ENCODE measurements around the gene CTRB1.
A peak's percentile ranks its signal among the peaks of the same experiment; 100 is the strongest.
"Not testable (repeated sequence)": the region's sequence is repeated elsewhere in the genome, so short reads cannot be mapped to it uniquely, and the experiment has no call there.

Gene CTRB1

DNA sequence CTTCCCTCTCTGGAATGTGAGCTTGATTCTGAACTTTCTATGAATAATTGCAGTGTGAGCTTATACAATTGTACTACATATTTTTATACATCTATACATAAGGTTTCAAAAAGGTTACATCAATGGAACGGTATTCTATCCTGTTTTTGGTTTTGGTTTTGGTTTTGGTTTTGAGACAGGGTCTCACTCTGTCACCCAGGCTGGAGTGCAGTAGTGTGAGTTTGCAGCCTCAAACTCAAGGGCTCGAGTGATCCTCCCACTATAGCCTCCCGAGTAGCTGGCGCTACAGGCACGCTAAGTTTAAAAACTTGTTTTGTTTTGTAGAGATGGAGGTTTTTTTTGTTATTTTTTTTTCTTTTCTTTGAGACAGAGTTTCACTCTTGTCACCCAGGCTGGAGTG lies 1.1 kb downstream of the CTRB1 start:
- intact Hi-C loops (cut with DNase I) = no loop called here
- no peak for DNase-seq

DNA sequence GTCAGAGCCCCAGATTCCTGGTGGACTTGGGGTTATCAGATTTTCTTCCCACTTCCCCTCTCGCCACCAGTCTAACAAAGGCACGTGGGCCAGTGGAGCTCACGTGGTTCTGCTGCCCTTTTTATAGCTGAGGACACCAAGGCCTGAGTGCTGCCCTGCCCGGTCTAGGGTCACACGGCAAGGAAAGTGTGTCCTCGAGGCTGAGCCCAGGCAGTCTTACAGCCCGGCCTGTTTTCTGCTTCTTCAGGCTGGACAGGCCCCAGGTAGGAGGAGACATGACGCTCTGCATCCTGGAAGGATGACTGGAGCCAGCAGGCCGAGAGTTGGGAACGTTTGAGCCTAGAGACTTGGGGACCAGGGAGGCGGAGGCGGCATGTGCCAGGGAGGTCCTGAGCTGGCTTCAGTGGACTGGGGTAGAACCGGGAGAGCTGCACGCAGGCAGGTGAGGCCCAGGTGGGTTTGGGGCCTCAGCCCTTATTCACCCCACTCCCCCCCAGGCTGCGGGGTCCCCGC lies 3.5 kb downstream of the CTRB1 start:
- intact Hi-C loops (cut with DNase I) = no loop called here
- DNase-seq = peak in 1 of 42 donors; percentile 19

DNA sequence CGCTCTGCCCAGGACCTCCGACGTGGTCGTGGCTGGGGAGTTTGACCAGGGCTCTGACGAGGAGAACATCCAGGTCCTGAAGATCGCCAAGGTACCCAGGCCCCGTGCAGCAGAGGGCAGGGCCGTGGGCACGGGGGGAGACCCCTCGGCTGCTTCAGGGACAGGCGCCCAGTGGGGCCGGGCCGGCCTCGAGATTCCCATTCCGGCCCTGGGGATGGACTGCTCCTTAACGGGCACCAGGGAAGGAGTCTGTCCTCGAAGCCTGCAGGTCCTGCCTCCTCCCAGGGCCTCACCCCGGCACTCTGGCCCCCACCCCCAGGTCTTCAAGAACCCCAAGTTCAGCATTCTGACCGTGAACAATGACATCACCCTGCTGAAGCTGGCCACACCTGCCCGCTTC lies 4.3 kb downstream of the CTRB1 start:
- intact Hi-C loops (cut with DNase I); DNase-seq: not testable (repeated sequence)

DNA sequence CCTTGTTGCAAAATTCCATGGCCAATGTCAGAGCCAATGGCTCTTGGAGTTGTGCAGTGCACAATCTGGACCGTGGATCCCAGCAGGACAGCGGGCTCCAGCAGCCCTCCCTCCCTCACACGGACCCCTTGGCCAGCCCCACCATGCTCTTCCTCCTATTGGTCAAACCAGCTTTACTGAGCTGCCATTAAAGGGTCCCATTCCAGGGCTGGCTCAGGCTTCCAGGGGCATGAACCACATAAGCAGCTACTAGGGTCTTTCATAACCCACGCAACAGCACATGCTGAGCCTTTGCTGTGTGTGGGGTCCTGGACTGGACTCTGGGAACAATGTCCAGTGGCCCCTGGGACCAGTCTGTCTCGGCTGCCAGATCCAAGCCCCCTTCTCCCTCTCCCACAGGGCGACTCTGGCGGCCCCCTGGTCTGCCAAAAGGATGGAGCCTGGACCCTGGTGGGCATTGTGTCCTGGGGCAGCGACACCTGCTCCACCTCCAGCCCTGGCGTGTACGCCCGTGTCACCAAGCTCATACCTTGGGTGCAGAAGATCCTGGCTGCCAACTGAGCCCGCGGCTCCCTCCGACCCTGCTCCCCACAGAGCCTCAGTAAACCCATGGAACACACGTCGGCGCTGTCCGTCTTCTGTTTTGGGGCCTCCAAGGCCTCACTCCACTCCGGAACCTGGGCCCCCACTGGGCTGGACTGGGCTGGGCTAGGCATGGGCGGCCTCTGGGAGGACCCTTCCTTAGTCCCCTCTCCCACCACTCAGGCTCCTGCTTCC lies 5.7 kb downstream of the CTRB1 start:
- intact Hi-C loops (cut with DNase I) = loop anchor here (2.0 kb wide), 1 partner anchor 16 kb away; no protein-coding TSS in a partner anchor
- no peak for DNase-seq

DNA sequence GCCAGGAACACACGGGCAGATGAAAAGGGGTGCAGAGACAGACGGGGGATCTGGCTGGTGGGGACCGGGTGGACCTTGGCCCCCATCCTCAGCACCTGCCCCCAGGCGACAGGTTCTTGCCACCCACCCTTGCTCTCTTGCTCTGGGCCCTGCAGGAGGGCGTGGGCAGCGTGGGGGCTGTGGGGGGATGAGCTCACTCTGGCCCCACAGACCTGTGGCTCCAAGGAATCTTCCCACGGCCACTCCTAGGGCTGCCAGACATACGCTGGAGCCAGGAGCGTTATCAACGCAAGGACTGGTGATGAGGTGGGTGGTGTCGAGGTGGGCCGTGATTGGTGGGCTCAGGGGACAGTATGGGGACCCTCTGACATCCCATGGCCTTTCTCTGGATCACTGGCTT lies 6.3 kb downstream of the CTRB1 start:
- DNase-seq = no peak
- intact Hi-C loops (cut with DNase I) = loop anchor here (2.0 kb wide), 1 partner anchor 16 kb away; no protein-coding TSS in a partner anchor

DNA sequence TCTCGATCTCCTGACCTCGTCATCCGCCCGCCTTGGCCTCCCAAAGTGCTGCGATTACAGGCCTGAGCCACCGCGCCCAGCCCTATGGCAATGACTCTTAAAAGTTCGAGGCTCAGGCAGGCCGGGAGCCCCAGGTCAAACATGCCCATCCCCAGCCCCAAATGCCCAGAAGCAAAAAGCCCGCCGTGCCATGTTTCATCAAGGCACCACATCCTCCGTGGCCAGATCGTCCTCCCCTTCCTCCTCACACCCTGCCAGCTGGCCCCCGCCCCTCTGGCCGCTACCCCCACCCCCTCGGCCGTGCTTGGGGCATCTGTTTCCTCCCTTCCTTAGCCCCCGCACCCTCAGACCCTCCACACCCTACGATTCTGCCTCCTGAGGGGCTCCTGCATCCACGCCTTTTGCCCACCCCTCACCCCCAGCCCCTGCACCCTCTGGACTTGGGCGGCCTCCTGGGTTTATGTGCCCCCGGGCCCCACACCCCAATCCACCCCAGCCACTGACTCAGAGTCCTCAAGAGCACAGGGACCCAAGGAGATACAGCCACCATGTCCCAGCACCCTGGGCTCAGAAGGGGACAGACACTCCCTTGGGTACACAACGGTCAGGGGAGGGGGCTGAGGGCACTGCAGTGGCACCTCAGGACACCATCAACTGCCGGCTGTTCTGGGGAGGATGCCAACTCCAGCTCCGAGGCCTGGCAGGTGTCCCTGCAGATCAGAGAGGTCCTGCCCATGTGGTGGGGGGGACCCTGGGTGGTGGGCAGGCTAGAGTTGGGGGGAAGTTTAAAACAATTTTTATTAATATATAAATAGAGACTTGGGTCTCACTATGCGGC lies 7.1 kb downstream of the CTRB1 start:
- no peak for DNase-seq
- intact Hi-C loops (cut with DNase I) = loop anchor here (2.0 kb wide), 1 partner anchor 17 kb away; no protein-coding TSS in a partner anchor

DNA sequence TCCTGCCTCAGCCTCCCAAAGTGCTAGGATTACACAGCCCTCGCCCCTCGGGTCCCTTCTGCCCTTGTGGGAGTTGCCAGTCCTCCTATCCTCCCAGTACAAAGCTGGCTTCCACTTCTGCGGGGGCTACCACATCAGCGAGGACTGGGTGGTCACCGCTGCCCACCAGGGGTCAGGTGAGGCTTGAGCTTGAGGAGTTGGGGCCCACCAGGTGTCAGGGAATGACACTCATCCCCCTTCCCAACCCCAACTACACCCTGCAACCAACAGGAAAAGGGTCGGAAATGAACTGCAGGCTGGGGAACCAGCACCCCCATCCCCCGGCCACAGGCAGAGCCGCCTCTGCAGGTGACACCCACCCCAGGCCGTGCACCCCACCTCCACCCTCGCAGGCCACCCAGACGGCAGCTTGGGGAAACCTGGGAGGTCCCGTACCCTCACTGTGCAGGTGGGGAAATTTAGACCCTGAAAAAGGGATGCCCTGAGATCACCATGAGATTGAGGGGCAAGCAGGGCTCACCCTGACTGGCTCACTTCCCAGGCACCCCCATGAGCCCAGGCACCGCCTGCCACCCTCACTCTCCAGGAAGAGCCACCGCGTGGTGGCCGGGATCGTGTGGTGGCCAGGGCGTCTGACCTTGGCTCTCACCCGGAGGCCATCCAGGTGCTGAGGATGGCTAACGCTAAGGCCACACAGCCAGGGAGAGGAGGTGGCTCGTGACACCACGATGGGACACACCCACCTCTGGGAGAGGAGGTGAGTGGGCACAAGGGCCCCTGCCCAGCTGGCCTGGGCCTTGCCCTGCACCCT lies 8.0 kb downstream of the CTRB1 start:
- no peak for DNase-seq
- intact Hi-C loops (cut with DNase I) = no loop called here

DNA sequence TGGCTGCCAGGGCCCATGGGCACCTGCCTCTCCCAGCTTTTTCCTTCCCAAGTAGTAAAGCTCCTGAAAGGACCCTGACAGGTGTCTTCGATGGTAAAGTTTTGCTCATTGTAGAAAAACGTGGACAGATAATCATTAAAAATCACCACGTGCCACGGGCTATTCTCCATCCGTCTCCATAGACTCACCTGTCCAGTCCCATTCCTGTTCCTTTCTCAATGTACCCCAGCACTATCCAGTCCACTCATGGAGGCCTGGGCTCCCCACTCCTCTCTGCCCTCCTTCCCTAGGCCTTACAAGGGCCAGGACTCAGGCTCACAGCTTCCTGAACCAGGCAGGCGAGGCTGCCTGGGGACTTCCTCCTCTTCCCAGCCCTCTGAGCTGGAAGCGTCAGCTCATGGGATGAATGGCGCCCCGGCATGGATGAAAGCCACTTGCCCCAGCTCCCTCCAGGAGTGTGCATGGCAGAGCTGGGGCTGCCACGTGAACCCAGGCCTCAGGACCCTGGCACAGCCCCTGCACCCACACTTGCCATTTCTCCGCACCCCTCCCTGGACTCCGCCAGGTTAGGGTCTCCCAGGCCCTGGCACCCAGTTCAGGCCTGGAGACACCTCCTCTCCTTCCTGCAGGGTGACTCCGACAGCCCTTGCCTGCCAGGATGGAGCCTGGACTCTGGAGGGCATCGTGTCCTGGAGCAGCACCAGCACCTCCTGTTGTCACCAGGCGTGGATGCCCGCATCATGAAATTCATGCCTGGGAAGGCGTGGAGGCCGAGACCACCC lies 8.8 kb downstream of the CTRB1 start:
- no peak for DNase-seq
- intact Hi-C loops (cut with DNase I) = no loop called here

DNA sequence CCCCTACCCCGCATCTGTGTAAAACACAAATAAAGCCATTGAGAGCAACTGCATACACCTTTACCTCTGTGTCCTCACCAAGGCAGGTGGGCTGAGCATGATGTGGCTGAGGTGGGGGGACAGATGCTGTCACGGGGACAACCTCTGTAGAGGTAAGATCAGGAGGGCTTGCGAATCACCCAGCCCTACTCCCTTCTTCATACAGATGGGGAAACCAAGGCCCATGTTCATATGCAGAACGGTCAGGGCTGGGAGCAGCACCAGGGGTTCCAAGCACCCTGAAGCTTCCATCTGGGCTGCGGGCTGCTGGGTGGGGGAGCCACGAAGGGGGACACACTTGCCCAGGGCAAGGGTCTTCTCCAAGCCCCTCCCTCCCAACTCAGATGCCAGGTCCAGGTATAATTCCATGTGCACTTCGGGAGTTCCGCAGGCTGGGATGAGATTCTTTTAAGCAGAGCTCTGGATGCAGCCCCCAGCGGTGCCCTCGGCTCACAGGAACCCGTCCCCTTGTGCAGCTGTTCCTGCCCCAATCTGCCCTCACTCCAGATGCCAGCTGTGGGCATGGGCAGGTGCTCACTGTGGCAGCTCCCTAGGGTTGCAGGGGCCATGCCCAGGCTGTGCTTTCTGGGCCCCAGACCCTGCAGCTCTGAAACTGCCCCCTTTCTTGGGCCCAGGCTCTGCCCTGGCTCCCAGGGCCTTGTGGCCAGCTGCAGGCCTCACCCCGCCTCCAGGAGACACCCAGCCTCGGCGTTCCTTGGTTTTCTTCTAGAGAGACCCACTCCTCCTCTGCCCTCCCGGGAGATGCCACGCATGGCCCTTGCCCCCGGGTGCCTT lies 9.6 kb downstream of the CTRB1 start:
- intact Hi-C loops (cut with DNase I) = no loop called here
- DNase-seq = no peak

DNA sequence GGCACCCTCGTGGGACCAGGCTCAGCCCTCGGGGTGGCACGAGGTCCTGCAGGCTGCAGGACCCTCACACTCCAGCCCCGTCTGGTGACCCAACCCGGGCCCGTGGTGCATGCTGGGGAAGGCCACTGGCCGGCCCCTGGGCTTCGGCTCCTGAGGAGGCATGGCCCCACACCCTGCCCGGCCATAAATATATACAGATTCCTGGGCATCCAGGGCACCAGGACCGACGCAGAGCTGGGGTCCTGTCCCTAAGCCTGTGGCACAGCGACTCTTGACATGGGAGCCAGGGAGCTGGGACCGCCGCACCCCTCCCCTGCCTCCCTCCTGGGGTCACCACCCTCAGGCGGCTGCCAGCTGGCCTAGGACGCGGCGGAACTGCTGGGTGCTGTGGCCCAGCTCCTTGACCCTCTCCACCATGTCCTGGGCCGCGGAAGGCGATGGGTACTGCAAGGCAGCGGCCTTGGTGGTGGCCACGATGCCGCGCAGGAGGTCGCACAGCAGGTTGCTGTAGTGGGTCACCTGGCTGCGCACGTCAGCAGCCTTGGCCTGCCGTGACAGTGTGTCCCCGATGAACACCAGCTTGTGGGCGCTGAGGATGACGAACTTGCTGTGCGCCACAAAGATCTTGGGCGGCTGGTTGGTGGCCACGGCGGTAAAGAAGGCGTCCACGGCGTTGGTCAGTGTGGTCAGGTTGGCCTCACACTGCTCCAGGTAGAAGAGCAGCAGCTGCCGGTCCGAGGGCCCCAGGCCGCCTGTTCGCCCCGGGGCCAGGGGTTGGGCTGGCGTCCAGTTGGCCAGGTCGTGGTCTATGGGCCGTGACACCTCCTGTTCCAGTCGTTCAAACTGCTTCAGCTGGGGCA lies 10.6 kb downstream of the CTRB1 start:
- intact Hi-C loops (cut with DNase I) = loop anchor here (5.0 kb wide), 1 partner anchor 158 kb away; no protein-coding TSS in a partner anchor
- peak in 1 of 42 donors; percentile 6 for DNase-seq

DNA sequence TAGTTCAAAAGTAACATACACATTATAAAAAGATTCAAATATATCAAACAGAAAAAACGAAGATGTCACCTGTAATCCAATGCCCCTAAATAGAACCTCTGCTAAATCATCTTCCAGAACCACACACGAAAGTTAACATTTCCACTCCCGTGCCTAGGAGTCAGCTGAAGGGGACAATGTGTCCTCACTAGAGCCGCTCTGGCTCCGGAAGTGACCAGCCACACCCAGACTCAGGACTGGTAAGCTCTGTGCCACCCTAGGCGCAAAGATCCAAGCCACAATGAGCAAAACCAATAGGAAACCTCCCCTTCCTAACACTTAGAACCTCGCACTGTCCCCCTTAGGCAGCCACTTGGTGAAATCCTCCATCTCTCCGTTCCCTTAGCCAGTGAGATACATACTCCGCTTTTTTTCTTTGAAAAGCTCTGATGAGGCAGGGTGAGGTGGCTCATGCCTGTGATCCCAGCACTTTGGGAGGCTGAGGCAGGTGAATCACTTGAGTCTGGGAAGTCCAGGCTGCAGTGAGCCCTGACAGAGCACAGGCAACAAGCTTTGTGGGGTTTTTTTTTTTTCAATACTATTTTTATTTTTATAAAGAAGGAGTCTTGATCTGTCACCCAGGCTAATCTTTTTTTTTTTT lies 11.8 kb downstream of the CTRB1 start:
- no peak for DNase-seq
- intact Hi-C loops (cut with DNase I) = loop anchor here (5.0 kb wide), 1 partner anchor 157 kb away; no protein-coding TSS in a partner anchor

DNA sequence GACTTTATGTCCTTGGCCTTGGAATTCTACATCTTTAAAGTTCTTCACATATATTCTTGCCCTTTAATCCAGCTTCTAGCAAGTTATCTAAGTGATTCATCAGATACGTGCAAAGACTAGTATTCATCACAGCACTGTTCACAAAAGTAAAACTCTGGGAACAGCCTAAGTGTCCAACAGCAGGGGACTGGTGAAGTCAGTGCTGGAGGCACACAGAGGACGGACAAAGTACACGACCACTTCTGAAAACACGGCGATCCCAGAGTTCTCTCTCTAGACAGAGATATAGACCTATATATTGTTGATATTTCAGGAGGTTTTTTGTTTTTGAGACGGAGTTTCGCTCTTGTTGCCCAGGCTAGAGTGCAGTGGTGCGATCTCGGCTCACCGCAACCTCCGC lies 12.8 kb downstream of the CTRB1 start:
- DNase-seq = no peak
- intact Hi-C loops (cut with DNase I) = loop anchor here (5.0 kb wide), 1 partner anchor 156 kb away; no protein-coding TSS in a partner anchor

DNA sequence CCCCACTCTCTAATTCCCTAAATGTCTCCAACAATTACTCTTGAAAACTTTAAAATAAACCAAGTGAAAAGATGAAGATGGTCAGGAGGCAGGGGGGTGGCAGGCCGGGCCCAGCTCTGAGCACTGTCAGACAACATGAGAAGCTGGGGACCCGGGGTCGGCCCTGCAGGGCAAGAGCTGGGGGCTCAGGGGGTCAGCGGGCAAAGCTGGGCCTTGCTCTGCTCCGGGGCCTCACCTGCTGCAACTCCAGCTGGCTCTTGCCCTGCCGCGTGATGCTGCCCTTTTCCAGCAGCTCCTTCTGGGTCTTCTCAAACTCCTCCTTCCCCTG lies 14.8 kb downstream of the CTRB1 start:
- DNase-seq = no peak
- intact Hi-C loops (cut with DNase I) = loop anchor here (5.0 kb wide), 1 partner anchor 154 kb away; no protein-coding TSS in a partner anchor

DNA sequence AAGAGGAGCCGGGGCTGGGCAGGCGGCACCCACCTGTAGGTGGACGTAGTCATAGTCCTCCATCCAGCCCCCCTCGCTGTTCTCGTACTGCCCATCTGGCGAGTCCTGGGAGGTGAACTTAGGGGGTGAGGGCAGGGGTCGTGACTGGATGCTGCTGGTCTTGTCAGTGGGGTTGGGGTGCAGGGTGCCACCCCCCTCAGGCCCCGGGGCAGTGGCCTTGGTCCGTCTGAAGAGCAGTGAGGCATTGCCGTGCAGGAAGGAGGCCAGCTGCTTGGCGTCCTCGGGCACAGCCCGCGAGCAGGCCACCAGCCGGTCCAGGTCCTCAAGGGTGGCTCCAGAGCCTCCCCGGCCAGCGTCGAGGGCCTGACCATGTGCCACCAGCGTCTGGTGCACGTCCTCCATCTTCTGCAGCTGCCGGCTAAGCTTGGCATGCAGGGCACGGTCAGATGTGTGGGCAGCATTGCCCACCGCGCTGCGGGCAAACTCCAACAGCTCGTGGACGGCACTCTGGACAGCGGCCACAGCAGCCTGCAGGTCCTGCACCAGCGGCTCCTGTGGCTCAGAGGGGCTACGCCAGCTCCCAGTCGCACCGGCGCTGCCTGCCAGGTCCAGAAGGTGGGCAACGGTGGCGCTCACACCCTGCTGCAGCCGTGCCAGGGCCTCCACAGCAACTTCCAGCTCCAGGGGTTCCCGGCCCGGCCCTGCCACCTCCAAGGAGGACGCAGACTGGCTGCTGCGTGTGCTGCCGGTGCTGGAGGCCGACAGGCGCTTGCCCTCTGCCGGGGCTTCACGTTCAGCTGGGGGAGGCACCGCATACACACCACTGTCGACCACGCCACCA lies 16.3 kb downstream of the CTRB1 start:
- intact Hi-C loops (cut with DNase I) = loop anchor here (5.0 kb wide), 2 partner anchors 87 to 152 kb away; no protein-coding TSS in a partner anchor
- DNase-seq = peak in 6 of 42 donors; percentile 37 to 74 (median 56)

DNA sequence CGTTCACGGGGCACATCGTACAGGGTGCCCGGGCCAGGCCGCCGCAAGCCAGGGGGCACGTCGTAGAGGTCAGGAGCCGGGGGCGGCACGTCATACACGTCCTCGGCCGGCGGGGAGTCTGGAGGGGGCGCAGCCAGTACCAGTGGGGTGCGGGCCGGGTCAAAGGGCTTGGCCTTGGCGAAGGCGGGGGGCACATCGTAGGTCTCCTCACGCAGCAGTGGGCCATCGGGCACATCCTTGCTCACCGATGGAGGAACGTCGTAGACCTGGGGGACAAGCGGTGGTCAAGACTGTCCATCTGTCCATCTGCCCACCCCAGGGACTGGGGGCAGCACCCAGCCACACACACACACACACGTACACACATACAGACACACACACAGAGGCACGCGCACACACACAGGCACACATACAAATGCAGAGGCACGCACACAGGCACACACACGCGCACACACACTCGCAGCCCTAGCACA lies 17.0 kb downstream of the CTRB1 start:
- peak in 2 of 42 donors; percentile 16 to 19 for DNase-seq
- intact Hi-C loops (cut with DNase I) = loop anchor here (5.0 kb wide), 1 partner anchor 87 kb away; no protein-coding TSS in a partner anchor
